Activated T-helper 1 cell treated with anti-CD3 and anti-CD28 coated beads, Interleukin-2, amount 50 U/mL, for 16 hours (primary cell): ENCODE data around the gene MCTP1.
"Not testable (repeated sequence)": the region's sequence is repeated elsewhere in the genome, so short reads cannot be mapped to it uniquely, and the experiment has no call there.

ENCODE experiments used
- DNase-seq, 2 donors: peaks; one replicate each; pipeline ENCODE4 v3.0.0-alpha.2; 2020; ENCODE audit warnings: low read depth in 1 of 2, low spot score in 1 of 2

MCTP1 gene

DNA sequence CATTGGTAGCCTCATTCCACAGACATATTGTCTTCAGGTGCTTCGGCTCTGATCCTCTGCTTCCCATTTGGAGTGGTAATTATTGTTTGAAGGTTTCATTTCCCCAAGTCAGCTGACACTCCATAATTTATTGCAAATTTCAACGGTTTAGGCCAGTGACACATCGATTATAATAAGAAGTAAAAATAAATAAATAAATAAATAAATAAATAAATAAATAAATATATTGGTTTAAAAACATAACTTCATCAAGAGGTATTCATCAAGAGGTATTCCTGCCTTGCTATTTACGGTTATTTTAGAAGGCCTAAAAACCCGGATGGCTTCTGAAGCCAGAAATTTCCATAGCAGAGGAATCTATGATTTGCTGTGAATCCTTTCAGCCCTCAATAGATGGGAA, 393.3 kb downstream of the MCTP1 start:
- no peak for DNase-seq

DNA sequence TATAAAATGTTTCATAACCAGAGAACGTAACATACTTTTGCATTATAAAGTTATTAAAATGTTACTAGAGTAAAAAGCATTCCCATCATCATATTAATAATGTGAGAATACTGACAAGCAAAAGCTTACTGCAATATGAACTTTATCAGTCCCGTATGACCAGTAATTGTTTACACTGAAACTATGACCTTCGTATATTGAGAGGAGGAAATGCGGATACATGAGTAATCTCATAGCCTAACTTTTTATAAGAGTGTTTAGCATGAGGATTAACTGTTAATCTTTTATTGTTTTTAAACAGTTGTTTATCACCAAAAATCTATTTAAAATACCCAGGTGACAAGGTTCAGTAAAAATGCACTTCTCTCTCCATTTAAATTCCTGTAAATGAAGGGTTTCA, 394.0 kb downstream of the MCTP1 start:
- no peak for DNase-seq

DNA sequence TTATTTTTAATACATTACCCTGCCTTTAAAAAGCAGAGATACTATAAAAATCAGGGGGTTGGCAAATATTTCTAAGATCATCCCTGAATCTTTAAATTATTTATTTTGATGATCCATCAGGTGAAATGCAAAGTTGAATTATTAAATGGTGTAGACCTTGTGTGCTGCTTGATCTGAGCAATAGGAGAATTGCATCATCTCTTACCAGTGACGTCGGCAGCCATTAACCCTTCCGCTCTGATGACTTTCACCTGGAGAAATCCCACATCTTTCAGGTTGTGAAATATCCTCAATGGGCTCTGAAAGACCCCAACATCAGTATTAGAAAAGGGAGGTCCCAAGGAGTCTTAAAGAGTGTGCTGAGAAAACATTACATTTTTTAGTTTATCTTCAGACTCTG, 396.2 kb downstream of the MCTP1 start:
- DNase-seq = no peak

DNA sequence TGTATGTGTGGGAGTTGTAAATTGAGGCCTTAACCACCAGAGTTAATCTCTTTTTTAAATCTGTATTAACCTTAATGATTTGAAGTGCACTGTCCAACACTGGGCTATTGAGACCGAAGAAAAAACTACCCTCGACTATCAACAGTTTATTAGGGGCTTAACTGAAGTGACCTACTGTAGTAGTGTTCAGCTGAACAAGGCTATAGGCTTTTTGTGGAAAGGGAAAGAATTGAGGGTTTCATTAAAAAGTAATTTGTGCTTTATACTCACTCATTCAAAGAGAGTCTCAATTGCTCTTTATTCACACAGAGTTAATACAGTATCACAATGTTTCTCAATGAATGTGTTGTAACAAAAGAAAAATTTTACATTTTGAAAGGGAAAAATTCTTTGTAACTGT, 399.0 kb downstream of the MCTP1 start:
- no peak for DNase-seq

DNA sequence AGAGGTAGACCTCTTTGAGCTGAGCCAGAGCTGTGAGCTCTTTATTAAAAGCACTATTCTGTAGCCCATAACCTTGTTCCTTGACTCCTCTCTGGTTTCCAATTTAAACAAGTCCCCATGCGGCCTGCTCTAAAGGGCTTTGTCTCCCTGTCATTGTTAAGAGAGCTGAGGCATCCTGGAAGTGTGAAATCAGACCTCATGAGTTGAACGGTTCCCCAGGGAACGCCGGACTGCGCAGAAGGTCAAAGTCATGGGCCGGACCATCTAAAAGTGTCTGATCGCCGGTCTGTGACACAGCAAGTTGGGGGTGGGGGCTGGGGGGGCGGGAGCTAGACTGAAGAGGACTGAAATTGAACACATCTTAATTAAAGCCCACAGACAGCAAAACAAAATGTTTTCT, 400.6 kb downstream of the MCTP1 start:
- no peak for DNase-seq

DNA sequence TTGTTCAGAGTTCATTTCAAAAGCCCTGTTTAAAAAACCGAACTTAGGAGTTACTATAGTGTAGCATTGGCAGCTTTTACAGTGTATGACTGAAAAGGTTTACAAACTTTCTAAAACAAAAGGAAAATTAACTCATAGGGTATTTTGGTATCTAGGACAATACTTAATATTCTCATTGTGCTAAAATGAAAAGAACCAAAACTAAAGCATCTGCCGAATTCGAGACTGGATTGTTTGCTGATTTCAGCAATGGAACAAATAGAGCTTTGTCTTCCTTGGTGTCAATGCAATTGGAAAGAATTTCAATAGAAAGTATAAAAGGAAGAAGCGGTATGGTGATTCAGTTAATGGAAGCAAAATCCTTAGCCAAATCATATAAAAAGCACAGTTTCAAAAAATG, 412.4 kb downstream of the MCTP1 start:
- DNase-seq = no peak

DNA sequence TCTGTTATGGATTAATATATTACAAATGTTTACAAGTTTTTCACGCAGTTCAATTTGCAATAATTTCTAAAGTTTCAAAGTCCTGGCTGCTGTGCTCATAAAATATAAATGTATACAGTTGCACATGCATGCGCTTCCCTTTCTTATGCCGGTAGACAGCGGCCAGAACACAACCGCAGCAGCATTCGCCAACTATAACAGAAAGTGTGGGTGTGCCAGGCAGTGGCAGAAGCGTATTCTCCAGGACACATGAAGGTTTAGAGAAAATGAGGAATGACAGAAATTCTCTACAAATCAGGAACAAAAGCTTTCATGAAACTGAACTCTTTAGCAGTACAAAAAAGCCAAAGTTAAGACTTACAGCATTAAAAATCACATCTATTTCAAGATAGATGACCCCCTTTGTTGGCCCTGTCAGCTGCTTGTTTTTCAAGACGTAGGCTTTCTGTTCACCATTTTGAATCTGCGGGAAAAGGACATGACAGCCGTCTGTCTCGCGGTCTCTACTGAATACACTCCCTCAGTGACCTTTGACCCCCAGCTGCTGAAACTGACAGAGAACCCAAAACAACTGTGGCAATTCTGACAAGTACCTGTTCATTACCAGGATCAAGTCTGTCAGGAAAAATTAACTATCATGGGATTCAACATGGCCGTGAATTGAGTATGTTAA, 414.2 kb downstream of the MCTP1 start:
- no peak for DNase-seq

DNA sequence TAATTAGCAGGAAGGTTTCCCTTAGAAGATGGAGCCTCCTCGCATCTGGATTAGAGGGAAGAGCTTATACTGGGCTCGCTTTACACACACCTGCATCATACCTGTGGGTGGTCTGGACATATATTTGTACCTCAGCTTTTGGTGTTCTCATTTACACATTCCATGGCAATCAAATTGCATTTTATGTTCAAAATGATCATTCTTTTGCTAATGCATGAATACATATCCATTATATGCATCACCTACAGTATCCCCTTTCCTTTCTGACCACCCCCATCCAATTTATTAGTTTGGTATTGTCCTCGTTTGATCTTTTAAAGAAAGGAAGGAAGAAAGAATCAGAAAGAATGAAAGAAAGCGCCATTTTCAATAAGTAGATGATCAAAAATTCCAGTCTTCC, 415.0 kb downstream of the MCTP1 start:
- DNase-seq = no peak

DNA sequence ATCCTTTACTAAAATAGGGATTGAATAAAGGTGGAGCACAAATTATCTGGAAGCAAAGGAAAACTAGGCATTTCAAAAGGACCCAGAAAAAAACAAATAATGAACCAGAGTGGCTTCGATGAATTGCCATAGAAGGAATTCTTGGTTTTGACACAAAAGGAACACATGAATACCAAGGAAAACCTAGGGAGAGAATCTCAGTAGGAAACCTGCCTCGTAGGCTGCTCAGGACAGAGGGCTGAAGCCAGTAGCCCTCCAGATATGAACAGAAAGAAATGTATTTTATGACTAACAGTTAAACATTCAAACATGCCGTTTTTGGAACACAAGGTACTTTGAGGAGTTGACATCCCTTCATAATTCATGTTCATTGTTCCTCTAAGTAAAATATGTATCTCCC, 420.9 kb downstream of the MCTP1 start:
- DNase-seq = no peak

DNA sequence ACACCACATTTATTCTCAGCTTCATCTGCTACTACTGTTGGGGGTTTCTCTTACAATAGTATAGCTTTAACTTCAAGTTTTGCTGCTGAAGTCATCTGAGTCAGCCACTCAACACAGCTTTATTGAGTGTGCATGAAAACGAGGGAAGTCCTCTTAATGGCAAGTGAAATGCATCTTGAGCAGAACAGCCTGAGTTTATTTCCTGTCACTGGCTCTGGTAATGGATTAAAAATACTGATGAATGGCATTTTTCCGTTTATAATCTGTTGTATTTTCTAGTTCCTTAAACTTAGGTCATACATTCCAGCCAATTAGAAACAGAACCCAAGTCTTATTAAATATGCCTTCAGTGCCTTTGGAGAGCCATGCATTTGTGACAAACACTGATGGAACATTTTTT, 427.8 kb downstream of the MCTP1 start:
- no peak for DNase-seq

DNA sequence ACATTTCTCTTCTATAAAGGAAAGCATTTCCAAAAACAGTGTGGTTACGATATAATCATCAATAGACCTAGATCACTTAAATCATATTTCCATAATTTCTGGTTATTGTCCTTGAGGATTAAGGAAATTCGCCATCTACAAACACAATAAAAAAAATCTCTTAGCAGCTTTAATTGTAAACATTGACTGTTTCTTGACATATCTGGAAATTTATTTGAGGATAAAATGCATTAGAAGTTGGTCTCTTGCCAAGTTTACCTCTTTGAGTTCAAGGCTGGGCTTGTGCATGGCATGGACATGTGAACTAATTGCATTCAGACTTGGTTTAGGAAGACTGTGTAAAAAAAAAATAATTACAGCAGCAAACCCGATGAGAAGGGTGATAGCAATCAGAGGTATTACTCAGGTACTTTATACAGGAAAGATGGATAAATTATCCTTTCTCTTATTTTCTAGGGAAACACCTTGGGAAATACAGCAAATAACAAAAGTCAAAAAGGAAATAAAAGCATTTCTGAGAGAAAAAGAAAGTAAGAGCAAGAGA, 428.6 kb downstream of the MCTP1 start:
- DNase-seq = no peak

DNA sequence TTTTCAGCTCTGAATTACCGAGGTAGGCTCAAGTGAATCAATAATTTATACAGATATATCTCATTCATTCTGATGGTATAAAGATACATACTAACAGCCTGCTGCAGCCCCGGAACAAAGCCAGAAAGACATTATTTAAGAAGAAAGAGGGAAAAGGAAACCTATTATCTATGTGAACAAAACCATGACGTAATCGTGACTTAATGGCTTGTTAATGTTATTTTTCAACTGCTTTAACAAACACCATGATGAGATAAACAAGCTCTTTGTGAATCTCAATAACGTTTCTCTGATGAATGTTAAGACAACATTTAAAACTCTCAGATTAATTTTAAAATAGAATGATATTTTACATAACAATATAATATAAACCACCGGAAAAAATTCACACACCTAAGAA, 429.4 kb downstream of the MCTP1 start:
- DNase-seq = no peak

DNA sequence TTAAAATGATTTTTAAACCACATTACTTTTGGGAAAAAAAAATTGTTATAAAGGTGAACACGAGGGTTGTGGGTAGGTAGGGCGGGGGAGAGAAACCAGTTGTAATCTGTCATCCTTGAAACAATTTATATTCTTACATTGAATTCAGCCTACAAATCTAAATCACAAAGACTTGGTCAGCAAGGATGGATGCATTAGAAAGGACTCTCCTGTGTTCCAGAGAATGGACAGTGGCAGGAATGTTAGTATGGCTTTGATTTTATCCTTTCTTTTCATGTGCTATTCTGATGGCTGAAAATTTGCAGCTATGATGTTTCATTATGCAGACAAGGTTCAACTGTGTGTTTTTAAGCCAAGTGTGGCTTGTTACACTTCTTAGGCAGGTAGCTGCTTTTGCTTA, 431.8 kb downstream of the MCTP1 start:
- DNase-seq = no peak

DNA sequence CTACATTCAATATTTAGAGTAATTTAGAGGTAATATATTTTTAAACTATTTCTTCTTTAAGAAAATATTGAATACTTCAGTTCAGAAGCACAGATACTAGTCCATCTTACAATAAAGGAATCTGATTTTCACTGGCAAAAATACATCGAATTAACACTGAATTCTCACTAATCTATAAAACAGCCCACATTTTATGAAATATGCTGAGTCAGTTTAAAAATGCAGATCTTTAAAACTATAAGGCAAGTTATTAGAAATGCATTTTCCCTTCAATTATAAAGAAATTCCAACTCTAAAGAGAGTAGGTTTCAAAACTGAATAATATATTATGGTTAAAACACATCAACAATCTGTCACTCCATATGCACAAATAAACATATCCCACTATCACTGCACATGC, 433.9 kb downstream of the MCTP1 start:
- DNase-seq = no peak

DNA sequence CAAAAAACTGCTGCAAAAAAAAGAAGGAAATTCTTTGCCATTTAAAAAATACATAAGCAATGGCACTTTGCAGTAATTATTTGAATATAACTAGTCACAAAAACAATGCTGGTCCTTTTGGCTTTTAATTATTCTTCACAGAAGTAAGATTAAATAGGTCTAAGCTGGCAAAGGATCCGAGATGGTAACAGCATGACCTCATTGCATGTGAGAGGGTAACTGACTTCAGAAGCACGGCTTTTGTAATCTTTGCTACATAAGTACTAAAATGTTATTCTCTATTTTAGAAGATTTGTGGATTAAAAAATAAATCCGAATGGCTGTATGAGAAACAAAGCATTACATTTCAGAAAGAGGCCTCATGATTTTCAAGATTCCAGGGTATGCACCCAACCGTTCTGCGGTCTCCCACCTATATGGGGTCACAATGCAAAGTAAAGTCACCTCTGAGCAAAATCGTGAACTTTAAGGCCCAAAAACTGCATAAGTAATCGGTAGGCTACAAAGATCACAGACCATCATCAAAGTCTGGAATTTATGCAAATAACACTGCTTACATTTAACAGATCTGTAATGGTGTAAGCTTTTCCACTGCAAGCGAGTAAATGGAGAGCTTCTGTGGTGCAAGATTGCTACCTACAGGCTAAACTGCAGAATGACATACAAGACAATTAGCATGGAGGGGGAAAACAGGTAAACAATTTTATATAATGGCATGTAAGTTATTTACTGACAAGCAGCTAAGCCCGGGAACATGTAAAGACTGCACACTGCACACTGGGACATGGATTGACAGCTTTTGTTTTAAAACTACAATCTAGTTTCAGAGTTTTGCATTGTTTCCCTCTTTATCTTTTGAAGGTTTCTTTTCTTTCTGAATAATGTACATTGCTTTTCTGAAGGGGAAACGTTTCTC, 434.8 kb downstream of the MCTP1 start:
- DNase-seq = peak in 1 of 2 donors; percentile 7

DNA sequence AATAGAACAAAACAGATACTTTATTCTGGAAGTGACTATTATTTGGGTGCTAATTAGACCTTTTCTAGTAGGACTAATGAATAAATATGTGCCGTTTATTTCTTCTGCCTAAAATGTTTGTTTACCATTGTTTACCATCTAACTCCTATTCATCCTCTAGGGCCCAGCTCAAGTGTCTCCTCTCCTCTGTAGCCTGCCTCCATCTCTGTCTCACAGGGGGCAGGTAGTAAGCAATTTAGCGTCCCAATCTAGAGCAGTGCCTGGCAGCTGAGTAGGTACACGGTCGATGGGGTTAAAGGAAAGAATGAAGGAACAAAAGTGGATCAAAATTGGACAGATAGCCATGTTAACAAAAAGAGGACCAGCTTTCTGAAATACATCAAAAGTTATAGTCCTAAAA, 435.6 kb downstream of the MCTP1 start:
- DNase-seq = no peak

DNA sequence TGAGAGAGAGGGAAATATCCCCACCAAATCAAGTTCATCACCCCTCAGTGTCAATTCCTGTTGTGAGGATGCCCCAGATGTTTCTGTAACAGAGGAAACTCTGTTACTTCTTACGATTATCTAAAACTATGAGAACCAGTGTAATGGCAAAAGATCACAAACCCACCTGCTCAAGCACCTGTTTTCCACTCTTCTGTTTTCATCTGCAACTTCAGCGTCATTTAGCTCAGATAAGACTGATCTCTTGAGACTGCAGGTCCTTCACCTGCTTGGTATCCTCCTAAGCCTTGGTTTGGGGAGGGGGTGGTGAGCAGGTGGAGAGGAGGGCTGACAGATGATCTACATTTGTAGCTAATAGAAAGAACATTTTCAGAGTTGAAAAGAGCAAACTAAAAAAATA, 437.2 kb downstream of the MCTP1 start:
- no peak for DNase-seq

DNA sequence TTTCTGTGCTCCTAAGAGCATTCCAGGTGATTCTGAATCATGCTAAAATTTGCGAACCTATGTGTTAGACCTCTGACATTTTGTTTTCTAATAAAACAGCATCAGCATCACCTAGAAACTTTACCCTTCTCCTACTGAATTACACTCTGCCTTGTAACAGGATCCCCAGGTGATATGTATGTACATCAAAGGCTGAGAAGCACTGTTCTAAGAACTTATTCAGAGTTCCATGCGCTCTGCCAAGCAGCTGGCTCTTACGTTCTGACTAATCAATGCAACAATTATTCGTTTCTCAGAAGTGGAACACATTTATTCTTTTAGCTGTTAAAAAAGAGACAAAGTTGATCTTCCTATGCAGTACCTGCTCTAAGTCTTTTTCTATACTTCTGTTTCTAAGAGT, 437.9 kb downstream of the MCTP1 start:
- DNase-seq = no peak

DNA sequence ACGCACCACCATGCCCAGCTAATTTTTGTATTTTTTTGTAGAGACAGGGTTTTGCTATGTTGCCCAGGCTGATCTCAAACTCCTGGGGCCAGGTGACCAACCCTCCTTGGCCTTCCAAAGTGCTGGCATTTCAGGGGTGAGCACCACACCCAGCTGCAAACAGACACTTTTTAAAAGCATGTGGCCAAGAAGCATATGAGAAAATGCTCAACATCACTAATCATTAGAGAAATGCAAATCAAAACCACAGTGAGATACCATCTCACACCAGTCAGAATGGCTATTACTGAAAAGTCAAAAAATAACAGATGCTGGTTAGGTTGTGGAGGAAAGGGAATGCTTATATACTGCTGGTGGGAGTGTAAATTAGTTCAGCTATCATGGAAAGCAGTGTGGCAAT, 439.2 kb downstream of the MCTP1 start:
- not testable (repeated sequence) for DNase-seq

DNA sequence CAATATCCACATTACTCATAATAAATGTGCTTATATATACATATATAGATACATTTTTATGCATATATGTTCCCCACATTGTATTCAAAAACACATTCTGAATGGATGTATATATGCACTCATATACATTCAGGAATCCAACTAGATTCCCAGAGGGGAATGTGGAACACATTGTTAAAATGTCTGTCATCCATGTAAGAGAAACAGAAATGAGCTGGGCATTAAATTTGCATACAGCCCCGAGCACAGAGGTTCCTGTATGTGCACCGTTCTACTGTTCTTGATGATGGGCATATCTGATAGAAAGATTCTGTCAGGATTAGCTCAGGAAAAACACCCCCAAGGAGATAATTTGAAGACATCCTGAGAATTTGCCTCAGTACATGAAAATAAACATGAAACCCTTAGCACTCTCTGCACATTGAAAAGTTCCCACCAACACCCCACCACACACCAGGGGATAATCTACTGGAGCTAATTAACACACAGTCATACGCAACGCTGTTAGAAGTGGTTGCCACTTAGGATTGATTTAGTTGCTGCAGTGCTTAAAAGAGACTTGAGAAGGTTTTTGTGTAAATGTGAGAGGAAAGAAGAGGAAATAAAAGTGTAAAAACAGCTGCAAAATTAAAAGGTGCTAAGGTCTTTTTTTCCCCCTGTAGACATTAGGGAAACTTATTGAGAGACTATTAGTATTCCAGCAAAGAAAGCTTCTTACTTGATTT, 443.1 kb downstream of the MCTP1 start:
- DNase-seq = no peak

DNA sequence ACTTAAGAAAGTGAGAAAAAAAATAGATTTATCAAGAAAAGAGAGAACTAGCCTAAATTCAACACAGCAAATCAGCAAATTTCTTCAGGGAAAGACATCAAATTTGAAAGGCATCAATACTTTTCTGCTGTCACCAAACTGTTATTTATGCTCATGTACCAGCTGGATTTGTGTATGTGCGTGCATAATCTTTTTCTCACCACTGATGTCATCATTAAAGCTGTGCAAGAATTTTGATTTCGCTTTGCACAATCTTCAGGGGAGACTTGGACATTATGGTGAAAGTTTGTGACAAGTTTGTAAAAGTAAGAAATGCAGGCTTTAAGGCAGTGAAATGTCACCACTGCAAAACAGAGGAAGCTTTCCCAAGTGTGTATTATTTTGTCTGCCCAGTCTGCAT, 451.0 kb downstream of the MCTP1 start:
- no peak for DNase-seq

DNA sequence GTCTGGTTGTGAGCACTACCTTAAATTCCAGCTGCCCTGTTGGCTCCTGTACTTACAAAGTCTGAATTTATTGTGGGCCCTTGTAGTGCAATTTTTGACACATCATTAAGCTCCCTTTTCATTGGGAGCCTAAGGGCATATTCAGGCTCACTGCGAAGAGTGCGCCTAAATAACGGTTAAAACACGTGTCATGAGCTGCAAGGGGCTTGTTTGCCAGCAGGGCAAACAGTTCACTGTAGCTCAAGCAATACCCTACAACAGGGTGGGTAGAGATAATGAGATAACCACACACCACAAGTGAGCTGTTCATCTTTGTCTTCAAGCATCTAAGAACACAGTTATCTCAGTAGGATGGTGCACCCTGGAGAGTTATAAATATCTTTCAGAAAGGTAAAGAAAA, 452.2 kb downstream of the MCTP1 start:
- DNase-seq = no peak
